ENCODE measurements around the gene FKRP.

FKRP gene

DNA sequence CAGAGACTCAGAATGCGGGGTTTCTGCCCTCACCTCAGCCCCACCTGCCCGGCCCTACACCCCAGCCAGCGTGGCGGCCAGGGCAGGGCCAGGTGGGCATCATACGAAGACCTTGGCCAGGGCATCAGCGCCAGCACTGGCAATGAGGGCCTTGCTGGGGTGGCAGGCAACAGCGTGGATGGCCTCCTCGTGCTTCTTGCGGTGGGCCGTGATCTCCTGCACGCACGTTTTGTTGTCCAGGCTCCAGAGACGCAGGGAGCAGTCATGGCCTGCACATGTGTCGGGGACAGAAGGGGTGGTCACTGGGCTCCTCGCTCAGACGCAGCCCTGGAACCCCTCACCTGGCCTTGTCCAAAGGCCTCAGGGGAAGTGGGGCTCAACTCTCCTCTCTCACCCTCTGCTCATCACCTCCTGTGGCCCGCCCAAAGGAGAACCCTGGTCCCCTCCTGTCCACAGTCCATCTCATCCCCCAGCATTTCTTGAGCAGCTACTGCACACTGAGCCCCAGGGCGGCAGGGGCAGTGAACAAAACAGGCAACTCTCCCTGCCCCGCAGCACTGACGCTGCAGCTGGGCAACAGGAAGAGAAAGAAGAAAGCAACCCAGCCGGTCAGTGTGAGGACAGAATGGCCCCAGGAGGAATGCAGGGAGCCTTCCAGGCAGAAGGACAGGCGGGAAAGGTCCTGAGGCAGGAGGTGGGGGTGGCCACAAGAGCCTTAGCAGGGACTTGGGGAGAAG lies 25.2 kb upstream of the FKRP start:
- H3K27ac ChIP-seq (ENCODE audit: low read depth, low read length) = no peak overlapping the region
- no peak overlapping the region for H3K9ac ChIP-seq (ENCODE audit: low read depth, low read length)
- no peaks in the 10 kb centered on the region for H3K9me3 ChIP-seq (ENCODE audit: control insufficient read depth, insufficient read depth, low read length)
- peaks cover 7% of the 10 kb centered on the region; the same call in 1 of the 2 replicates for H3K4me1 ChIP-seq (ENCODE audit: control insufficient read depth, insufficient read depth, low read length)
- H3K4me3 ChIP-seq (ENCODE audit: low read depth, low read length) = no peak overlapping the region
- peaks cover 65% of the 10 kb centered on the region for H3K36me3 ChIP-seq (ENCODE audit: control insufficient read depth, insufficient read depth, low read length)
- H3K27me3 ChIP-seq (ENCODE audit: control insufficient read depth, insufficient read depth, low read length) = no peaks in the 10 kb centered on the region

- peaks cover 7% of the 10 kb centered on the region; the same call in 1 of the 2 replicates for H3K4me1 ChIP-seq (ENCODE audit: control insufficient read depth, insufficient read depth, low read length)
- peaks cover 72% of the 10 kb centered on the region for H3K36me3 ChIP-seq (ENCODE audit: control insufficient read depth, insufficient read depth, low read length)
- H3K27ac ChIP-seq (ENCODE audit: low read depth, low read length) = no peak overlapping the region
These were observed 24.4 kb upstream of the FKRP start for GRCh38 chr19:46721269-46722003.

DNA sequence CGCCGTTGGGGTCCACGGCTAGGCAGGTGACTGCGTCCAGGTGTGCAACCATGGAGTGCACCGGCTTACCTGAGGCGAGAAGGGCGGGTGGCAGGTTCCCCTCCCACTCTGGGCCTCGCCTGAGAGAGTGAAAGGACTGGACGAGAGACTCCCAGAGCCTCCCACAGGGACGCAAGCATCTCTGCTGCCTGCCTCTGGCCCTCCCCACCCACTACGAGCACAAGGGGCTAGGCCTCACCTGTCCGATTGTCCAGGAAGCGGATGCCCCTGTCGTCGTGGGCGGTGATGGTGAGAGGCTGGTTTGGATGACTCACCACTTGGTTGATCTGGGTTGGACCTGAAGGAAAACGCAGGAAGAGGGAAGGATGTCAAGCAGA lies 23.9 kb upstream of the FKRP start:
- no peak overlapping the region for H3K27ac ChIP-seq (ENCODE audit: low read depth, low read length)
- H3K9ac ChIP-seq (ENCODE audit: low read depth, low read length) = no peak overlapping the region
- H3K27me3 ChIP-seq (ENCODE audit: control insufficient read depth, insufficient read depth, low read length) = no peaks in the 10 kb centered on the region
- H3K4me1 ChIP-seq (ENCODE audit: control insufficient read depth, insufficient read depth, low read length) = peaks cover 7% of the 10 kb centered on the region; the same call in 1 of the 2 replicates
- peaks cover 78% of the 10 kb centered on the region for H3K36me3 ChIP-seq (ENCODE audit: control insufficient read depth, insufficient read depth, low read length)
- no peak overlapping the region for H3K4me3 ChIP-seq (ENCODE audit: low read depth, low read length)
- H3K9me3 ChIP-seq (ENCODE audit: control insufficient read depth, insufficient read depth, low read length) = no peaks in the 10 kb centered on the region

More at GRCh38 chr19:46721269-46722003, 24.4 kb upstream of the FKRP start:
- Histone ChIP-seq H3K27me3 (ENCODE audit: control insufficient read depth, insufficient read depth, low read length) (no peaks in the 10 kb centered on the region), H3K9me3 (ENCODE audit: control insufficient read depth, insufficient read depth, low read length) (no peaks in the 10 kb centered on the region), H3K9ac (ENCODE audit: low read depth, low read length) (no peak overlapping the region), H3K4me3 (ENCODE audit: low read depth, low read length) (no peak overlapping the region)

GRCh38 chr19:46722421-46723022 lies 23.3 kb upstream of the FKRP start:
- H3K27me3 ChIP-seq (ENCODE audit: control insufficient read depth, insufficient read depth, low read length) = no peaks in the 10 kb centered on the region
- no peak overlapping the region for H3K9ac ChIP-seq (ENCODE audit: low read depth, low read length)
- H3K4me1 ChIP-seq (ENCODE audit: control insufficient read depth, insufficient read depth, low read length) = peaks cover 7% of the 10 kb centered on the region; the same call in 1 of the 2 replicates
- no peak overlapping the region for H3K4me3 ChIP-seq (ENCODE audit: low read depth, low read length)
- no peak overlapping the region for H3K27ac ChIP-seq (ENCODE audit: low read depth, low read length)
- peaks cover 83% of the 10 kb centered on the region for H3K36me3 ChIP-seq (ENCODE audit: control insufficient read depth, insufficient read depth, low read length)
- H3K9me3 ChIP-seq (ENCODE audit: control insufficient read depth, insufficient read depth, low read length) = no peaks in the 10 kb centered on the region

DNA sequence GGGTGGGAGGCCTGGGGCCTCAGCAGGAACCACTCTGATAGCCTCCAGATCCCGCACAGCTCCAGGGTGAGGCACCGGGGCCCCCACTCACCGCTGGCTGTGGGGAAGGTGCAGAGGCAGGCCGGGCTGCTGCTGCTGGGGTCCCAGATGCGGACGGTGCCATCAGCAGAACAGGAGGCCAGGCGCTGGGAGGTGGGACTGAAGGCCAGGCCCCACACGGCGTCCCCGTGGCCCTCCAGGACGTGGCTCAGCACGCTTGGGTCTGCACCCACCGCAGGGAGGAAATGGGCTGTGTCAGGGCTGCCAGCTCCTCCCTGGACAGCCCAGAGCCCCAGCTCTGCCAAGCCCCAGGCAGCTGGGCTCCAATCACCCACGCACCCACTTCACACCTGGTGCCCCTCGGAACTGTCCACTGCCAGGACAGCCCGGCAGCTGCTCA lies 22.8 kb upstream of the FKRP start:
- H3K27ac ChIP-seq (ENCODE audit: low read depth, low read length) = no peak overlapping the region
- H3K36me3 ChIP-seq (ENCODE audit: control insufficient read depth, insufficient read depth, low read length) = peaks cover 88% of the 10 kb centered on the region
- no peak overlapping the region for H3K9ac ChIP-seq (ENCODE audit: low read depth, low read length)

DNA sequence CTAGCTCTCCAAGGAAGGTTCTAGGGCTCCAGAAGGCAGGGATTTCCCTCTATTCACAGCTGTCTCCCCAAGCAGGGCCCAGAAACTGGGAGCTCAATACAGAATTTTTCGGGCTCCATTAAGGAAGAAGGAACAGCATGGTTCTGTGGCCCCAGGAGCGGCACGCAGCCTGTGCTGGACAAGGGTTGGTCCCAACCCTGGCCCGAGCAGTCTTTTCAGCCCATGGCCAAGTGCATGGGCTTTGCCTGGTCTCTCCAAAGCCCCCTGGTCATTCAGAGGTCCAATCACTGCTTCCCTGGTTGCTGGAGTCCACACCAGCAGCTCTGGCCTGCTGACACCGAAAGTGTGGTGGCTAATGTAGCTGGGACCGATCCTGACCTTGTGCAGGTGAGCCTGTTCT lies 22.4 kb upstream of the FKRP start:
- Histone ChIP-seq H3K27me3 (ENCODE audit: control insufficient read depth, insufficient read depth, low read length) (no peaks in the 10 kb centered on the region), H3K36me3 (ENCODE audit: control insufficient read depth, insufficient read depth, low read length) (peaks cover 92% of the 10 kb centered on the region), H3K27ac (ENCODE audit: low read depth, low read length) (no peak overlapping the region), H3K9ac (ENCODE audit: low read depth, low read length) (no peak overlapping the region), H3K4me1 (ENCODE audit: control insufficient read depth, insufficient read depth, low read length) (no peaks in the 10 kb centered on the region; the same call in 1 of the 2 replicates), H3K4me3 (ENCODE audit: low read depth, low read length) (no peak overlapping the region), H3K9me3 (ENCODE audit: control insufficient read depth, insufficient read depth, low read length) (no peaks in the 10 kb centered on the region)

More for the DNA sequence above, 22.8 kb upstream of the FKRP start:
- Histone ChIP-seq H3K4me3 (ENCODE audit: low read depth, low read length) (no peak overlapping the region), H3K27me3 (ENCODE audit: control insufficient read depth, insufficient read depth, low read length) (no peaks in the 10 kb centered on the region), H3K4me1 (ENCODE audit: control insufficient read depth, insufficient read depth, low read length) (peaks cover 2% of the 10 kb centered on the region; the same call in 1 of the 2 replicates), H3K9me3 (ENCODE audit: control insufficient read depth, insufficient read depth, low read length) (no peaks in the 10 kb centered on the region)

- H3K36me3 ChIP-seq (ENCODE audit: control insufficient read depth, insufficient read depth, low read length) = peaks cover 97% of the 10 kb centered on the region
- H3K27ac ChIP-seq (ENCODE audit: low read depth, low read length) = no peak overlapping the region
- no peaks in the 10 kb centered on the region for H3K9me3 ChIP-seq (ENCODE audit: control insufficient read depth, insufficient read depth, low read length)
- H3K4me3 ChIP-seq (ENCODE audit: low read depth, low read length) = no peak overlapping the region
- H3K9ac ChIP-seq (ENCODE audit: low read depth, low read length) = no peak overlapping the region
- H3K27me3 ChIP-seq (ENCODE audit: control insufficient read depth, insufficient read depth, low read length) = no peaks in the 10 kb centered on the region
- H3K4me1 ChIP-seq (ENCODE audit: control insufficient read depth, insufficient read depth, low read length) = no peaks in the 10 kb centered on the region
These were observed 21.4 kb upstream of the FKRP start for GRCh38 chr19:46724468-46724867.

- H3K4me3 ChIP-seq (ENCODE audit: low read depth, low read length) = no peak overlapping the region
These were observed 20.6 kb upstream of the FKRP start for GRCh38 chr19:46725036-46725820.

GRCh38 chr19:46725859-46726393 lies 19.9 kb upstream of the FKRP start:
- Histone ChIP-seq H3K4me3 (ENCODE audit: low read depth, low read length) (no peak overlapping the region), H3K9ac (ENCODE audit: low read depth, low read length) (no peak overlapping the region), H3K9me3 (ENCODE audit: control insufficient read depth, insufficient read depth, low read length) (no peaks in the 10 kb centered on the region), H3K27ac (ENCODE audit: low read depth, low read length) (no peak overlapping the region), H3K27me3 (ENCODE audit: control insufficient read depth, insufficient read depth, low read length) (no peaks in the 10 kb centered on the region), H3K4me1 (ENCODE audit: control insufficient read depth, insufficient read depth, low read length) (no peaks in the 10 kb centered on the region), H3K36me3 (ENCODE audit: control insufficient read depth, insufficient read depth, low read length) (peaks cover 97% of the 10 kb centered on the region)

More at GRCh38 chr19:46725036-46725820, 20.6 kb upstream of the FKRP start:
- no peaks in the 10 kb centered on the region for H3K4me1 ChIP-seq (ENCODE audit: control insufficient read depth, insufficient read depth, low read length)
- no peak overlapping the region for H3K9ac ChIP-seq (ENCODE audit: low read depth, low read length)
- no peak overlapping the region for H3K27ac ChIP-seq (ENCODE audit: low read depth, low read length)
- H3K36me3 ChIP-seq (ENCODE audit: control insufficient read depth, insufficient read depth, low read length) = peaks cover 98% of the 10 kb centered on the region
- no peaks in the 10 kb centered on the region for H3K27me3 ChIP-seq (ENCODE audit: control insufficient read depth, insufficient read depth, low read length)
- H3K9me3 ChIP-seq (ENCODE audit: control insufficient read depth, insufficient read depth, low read length) = no peaks in the 10 kb centered on the region

DNA sequence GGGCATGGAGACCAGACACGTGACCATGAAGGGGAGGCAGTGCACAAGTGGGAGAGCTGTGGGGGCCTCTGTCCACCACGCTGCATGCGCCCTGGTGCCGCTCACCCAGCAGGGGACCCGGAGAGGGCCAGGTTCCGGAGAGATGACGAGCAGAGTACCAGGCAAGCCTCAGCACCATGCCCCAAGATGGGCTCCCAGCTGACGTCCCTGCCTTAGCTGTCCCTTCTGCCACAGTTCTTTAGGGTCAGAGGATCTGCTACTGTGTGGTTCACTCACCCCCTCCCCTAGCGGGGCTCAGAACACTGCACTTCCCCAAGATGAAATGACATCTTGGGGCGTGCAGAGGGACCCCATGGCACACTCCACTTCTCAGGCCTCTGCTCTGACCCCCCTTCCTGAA lies 19.3 kb upstream of the FKRP start:
- Histone ChIP-seq H3K9me3 (ENCODE audit: control insufficient read depth, insufficient read depth, low read length) (no peaks in the 10 kb centered on the region), H3K4me1 (ENCODE audit: control insufficient read depth, insufficient read depth, low read length) (no peaks in the 10 kb centered on the region), H3K4me3 (ENCODE audit: low read depth, low read length) (no peak overlapping the region), H3K27me3 (ENCODE audit: control insufficient read depth, insufficient read depth, low read length) (no peaks in the 10 kb centered on the region), H3K9ac (ENCODE audit: low read depth, low read length) (no peak overlapping the region), H3K27ac (ENCODE audit: low read depth, low read length) (no peak overlapping the region), H3K36me3 (ENCODE audit: control insufficient read depth, insufficient read depth, low read length) (peaks cover 97% of the 10 kb centered on the region)
